T-helper 2 cell (primary cell): Measurements from ENCODE around the gene DHCR24.

Source experiments
- DNase-seq, 5 experiments: peaks; one replicate each; pipeline versions ENCODE4 v3.0.0 to v3.0.0-alpha.2; 2012 to 2022

Gene DHCR24

DNA sequence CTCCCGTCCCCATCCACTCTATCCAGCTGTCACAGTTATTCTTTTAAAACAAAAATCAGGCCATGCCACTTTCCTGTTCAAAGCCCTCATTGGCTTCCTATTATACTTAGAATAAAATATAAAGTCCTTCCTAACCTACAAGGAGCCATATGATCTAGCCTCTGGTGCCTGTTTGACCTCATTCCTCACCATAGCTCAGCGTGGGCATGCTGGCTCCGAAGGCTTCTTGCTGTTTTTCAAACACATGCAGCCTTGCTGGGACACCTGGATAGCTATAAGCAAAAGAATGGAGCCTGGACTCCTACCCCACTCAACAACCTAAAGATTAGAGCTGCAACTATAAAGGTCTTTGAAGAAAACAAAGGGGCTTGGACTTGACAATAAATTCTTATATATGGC lies 23.7 kb downstream of the DHCR24 start:
- DNase-seq: no peak

DNA sequence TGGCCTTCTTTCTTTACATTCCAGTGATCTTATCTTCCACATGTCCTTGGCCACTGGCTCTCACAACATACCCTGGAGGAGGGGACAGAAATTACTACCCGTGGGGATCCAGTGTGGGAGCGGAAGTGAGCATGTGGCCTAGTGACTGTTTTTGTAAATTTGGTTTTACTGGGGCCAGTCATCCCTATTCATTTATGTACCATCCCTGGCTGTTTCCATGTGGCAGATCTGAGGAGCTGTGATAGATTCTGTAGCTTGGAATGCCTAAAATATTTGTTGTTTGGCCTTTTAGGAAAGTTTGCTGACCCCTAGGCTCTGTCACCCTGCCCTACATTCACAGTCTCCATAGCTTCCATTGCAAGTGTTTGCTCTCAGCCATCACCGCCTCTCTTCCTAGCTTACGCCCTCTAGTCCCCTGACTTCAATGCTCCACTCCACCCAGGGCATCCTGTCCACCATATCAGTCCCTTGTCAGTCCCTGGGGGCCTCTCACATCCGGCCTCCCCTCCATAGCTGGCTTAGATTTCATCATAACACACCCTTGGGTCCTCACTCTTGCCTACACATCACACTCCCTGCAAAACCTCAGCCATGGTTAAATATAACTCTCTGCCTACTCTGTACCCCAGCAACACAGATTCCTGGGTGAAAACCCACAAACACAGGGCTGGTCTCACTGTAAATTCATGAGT lies 25.8 kb downstream of the DHCR24 start:
- DNase-seq: peak in 1 of 5 experiments; percentile 17

DNA sequence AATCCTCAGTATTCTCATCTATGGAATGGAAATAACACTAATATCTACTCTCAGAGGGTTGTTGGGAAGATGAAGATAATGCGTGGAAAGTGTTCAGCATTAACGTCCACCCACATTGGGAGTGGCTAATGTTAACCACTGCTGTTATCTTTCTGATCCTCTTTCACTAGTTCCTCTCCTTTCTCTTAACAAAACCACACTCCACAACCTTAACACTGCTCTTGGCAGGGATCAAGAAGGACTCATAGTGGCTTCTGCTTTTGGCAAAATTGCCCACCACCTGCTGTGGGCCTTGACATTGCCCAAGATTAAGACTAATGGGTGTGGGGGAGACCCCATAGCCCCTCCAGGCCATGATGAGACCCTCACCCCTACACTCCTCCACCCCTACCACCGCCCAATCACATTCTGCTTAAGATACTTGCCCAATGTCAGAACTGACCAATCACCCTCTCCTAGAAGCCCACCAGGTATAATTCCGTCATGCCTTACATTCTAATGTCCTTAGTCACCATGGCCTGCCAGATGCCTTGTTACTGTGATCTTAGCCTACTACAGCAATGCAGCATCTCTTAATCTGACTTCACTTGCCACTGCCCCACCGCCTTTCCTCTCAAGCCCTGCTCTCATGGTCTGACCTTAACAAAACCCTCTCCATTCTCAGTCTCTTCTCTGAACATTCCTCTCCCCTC lies 27.1 kb downstream of the DHCR24 start:
- DNase-seq: no peak

DNA sequence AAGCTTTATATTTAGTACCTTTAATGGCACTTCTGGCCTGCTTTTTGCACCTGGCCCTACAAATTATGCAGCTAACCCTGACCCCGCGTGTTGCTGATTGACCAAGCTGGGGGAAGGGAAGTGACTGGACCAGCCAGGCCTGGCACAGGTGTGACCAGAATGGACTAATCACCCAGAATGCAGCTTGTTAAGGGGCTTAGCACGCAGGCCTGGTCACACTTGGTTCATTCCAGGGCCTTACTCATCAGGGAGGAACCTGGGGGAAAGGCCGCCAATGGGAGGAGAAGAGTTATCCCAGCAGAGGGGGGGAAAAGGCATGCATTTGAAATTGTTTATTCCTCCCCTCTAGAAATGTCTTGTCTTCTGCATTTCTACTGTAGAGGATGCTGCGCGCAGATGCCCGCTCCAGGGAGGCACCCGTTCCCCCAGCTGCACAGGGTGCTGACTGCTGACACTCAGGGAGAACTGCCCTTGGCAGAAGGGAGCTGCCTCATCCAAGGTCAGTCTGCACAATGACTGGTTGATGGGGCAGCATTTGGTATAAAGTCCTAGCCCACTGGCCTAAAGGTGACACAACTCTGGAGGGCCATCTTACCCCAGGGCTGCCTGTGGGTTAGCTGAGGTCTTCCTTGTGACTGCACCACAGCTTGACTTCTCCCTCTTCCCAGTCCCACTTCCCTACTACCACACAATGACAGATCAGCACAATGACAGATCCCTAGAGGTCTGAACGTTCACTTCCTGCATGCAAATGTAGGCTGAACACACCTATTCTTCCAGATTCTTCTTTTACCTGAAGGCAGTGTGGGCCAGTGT lies 29.0 kb downstream of the DHCR24 start:
- no peak for DNase-seq

DNA sequence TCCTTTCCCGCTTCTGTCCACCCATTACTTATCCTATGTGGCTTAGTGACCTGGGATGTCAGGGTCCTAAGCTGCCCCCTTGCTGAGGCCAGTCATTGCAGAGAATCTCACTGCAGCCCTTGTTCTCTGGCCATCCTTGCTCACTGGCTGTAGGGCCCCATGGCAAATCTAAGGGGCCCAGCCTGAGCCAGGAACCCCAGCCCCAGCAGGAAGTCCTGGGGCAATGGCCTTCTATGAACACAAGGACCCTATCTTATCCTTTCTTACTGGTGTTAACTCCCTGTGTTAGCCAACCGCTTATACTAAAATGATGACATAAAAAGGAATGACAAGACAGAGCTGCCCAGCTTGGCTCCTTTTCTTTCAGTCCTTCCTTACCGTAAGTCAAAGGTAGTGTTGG lies 29.9 kb downstream of the DHCR24 start:
- DNase-seq: no peak

DNA sequence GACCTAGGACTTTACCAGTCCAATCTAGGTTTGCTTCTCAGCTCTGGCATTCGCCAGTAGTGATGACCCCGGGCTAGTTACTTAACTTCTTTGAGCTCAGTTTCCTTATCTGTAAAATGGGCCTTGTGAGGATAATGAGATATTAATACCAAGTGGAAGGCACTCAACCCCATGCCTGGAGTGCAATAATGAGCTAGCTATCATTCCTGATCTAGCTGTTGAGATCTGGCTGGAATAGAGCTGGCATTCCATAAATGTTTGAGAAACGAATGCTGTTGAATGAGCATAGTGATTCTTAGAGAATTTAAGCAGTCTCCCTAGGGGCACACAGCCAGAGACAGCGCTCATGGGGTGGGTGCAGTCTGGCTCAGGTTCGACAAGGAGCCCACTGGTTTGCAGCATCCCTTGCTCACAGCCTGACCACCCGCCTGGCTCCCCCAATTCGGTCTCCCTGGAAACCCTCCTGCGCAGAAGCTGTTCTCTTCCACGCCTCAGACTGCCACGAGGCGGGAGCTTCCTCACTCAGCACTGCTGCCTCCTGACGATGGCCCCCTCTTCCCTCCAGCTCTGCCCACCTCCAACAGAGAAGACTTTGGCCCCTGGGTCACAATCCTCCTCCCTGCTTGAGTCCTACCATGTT lies 32.5 kb downstream of the DHCR24 start:
- no peak for DNase-seq

DNA sequence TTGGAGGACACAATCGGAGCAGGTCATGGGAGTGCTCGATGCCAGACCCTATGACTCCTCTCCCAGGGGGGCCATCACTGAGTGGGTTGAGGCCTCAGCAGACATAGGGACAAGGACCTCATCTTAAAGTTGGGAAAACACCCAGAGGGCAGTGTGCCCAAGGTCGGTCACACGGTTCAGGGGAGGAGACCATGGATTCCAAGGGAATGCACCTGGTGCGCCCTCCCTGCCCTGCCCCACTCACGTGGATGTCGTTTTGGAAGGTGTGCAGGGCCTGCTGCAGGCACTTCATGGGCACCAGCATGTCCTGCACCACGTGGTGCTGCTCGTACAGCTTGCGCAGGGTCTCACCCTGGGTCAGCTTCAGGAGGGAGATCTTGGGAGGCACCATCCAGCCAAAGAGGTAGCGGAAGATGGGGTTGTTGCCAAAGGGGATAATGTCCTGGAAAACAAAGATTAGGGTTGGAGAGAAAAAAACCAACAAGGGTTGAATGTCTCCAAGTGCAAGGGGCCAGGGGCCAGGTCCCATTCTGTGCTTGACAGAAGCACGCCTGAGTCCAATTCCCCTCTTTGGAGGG lies 33.1 kb downstream of the DHCR24 start:
- DNase-seq: no peak

DNA sequence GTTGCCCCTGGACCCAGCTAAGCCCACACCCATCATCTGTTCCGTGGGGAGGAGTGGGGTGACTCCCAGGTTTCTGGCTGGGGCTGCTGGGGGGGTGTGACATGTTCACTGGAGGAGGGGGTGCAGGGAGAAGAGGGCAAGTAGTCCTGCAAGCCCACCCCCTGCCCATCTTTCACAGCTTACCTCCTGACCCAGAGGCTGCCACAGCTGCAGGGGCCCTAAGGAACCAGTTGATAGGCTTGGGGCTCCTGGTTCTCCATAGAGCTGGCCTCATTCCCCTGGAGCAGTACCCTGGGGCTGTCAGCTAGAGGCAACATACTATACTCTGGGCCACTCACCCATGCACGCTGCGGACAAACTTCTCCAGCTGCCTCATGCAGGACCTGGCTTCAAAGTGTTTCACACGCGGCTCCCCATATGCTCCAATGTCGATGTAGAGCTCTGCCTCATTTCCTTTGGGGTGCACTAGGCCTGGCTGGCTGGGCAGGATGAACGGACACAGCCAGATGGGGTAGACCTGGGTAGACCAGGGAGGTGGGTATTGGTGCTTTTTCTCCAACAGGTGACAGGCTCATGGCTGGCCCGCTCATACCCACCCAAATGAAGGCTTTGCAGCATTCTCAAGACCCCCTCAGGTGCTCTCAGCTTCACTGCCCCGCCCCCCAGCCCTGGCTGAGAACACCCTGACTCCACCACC lies 33.8 kb downstream of the DHCR24 start:
- no peak for DNase-seq

DNA sequence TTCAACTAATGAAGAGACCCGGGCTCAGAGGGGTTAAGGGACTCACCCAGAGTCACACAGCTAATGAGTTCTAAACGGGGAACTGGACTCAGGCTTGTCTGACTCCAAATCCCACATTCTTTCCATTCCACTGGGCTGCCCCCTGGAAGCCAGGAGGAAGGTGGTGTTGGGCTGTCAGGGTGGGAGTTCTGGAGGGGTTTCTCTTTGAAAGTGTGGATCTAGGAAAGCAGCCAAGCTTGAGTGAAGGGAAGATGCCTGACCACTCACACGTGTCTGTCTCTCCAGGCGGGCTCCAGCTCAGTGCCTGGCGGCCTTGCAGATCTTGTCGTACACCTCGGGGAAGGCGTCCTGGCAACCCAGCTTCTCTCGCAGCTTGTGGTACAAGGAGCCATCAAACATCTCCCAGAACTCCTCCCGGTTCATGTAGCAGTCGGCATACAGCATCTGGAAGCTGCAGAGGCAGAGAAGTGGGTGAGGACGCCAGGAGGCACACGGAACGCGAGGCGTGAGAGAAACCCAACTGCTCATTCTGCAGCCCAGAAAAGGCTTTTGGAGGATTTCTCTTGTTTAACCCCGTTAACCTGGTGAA lies 35.0 kb downstream of the DHCR24 start:
- no peak for DNase-seq

DNA sequence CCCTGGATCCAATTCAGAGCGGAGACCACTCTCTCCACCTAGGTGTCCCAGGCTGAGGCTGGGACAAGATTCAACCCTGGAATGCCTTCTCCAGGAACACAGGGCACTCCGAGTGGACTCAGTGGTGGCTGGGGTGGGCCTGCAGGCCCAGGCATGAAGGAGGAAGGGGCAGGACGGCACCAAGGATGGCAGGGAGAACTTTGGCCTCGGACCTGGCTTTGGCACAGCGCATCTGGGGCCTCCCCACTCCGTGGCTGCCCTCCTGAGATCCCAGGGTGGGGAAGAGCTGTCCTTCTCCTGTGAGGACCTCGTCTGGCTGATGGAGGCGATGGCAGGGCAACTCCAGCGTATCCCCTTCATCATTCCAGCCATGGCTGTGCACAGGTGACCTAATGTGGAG lies 35.6 kb downstream of the DHCR24 start:
- DNase-seq: no peak

DNA sequence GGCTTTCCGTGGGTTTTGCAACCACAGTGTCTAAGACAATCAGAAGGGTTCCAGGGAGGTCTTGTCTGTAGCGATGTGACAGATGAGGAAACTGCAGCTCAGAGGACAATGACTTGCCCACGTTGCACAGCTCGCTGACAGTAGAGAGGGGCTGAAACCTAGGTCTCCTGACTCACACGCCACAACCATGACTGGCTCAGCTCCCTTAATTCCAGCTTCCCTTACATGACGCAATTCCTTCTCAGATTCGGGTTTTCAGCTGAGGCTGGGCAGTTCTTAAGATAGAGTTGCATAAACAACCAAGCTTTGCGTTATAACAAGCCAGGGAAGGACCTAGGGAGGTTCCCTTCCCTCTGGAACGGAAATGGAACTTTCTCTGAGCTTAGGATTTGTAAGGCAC lies 36.3 kb downstream of the DHCR24 start:
- no peak for DNase-seq

DNA sequence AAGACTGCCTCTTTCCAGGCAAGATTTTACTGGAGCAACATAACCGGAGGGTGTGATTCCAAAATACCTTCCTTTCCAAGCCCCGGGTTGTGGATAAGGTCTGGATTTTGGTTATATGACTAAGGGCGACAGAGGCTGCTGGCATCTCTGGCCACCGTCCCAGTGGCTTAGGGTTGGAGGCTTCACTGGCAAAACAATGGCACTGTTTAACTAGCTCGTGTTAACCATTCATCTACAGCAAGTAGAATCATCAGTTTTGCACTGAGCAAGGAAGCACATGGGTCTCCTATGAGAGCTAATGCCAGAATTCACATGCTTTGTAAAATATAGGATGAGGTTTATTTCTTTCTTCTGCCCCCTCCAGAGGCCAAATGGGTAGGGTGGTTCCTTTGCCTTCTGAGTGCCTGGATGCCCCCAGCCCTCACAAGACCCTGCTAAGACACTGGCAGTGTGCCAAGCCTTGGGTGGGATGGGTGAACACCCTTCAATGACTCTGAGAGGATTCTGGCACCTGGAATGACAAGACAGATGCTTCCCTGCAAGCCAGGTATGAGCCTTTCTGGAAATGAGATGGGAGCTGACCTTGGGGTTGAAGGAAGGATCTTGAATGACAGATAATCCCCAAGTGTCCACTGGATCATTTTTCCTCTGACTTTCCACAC lies 36.8 kb downstream of the DHCR24 start:
- no peak for DNase-seq

DNA sequence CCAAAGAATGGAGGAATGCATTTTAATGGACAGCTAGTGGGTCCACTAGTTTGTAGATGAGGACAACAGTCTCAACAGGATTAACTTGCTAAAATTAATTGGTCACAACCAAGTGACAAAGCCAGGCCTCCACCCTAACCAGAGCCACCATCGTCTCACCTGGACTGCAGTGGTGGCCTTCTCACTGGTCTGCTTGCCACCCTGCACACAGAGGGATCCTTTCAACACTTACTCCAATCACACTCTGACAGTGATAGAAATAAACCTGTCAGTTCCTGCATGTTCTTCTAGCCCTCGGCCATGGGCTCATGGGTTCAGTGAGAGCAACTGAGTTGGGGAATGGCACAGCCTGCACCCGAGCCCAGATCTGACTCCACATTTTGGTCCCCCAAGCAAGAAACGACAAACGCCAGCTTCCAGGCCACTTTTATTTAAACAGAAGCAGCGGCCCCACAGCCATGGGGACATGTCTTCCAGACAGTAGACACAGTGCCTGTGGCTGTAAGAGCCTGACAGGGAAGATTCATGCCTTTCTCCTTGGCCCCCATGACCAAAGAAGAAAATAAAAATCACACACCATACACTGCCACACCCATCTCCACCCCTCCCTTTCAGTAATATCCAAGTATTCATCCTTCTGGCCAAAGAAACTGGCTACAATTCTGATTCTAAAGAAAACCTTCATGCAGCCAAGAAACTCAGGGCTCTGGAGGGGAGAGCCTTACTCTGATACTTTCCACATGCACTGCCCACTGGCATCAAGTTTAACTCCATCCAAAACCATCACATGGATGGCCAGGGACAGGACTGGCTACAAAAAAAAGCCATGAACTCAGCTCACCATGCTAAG lies 37.6 kb downstream of the DHCR24 start:
- DNase-seq: no peak

DNA sequence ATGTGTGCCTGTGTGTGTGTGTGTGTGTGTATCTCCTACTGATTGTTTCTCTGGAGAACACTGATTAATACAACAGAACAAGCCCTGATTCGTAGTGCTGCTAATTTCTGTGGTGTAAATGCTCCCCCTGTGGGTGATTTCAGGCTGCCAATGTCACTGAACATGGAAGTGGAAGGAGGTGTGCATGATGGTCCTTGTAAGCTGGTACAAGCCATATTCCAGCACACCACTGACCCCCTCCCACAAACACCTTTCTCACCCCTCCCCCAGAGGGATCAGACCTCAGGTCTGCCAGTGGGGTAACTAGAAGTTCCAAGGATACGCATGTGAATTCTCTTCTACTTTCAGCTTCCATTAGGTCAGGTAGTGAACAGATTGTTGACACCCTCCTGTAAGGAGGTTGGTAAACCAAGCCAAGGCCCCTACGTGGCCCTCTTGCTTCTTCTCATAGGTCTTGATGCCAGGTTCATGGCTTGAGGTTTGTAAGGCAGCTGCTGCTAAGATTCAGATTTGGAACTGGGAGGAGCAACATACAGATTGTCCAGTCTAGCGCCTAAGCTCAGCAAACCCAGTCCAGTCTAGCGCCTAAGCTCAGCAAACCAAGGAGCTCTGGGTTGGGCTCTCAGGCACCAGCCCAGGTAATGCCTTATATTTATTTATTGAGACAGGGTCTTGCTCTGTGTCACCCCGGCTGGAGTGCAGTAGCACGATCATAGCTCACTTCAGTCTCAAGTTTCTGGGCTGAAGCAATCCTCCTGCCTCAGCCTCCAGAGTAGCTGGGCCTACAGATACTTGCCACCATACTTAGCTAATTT lies 38.7 kb downstream of the DHCR24 start:
- no peak for DNase-seq

DNA sequence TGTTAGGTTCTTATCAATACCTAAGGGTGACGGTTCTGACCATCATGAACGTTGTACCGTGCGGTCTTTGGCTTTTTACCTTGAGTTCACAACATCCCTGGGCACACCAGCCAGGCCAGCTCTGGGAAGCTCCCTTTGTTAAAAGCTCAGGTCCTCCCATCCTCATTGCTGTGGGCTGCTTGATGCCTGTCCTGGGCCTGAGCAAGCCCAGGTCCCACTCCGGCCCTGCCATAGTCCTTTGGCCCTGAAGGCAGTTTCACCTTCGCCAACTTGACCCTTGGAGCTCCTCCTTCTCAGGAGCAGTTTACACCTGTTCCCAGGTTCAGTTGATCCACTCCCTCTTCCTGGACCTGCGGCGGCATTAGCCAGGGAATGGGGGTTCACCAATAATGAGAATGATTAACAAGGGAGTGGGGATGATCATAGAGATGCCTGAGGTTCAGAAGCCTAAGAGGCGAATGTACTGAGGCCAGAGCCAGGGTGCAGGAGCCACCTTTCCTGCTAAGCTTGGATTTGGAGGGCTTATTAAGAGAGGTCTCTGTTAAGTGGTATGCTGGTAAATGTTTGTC lies 40.2 kb downstream of the DHCR24 start:
- DNase-seq: no peak

DNA sequence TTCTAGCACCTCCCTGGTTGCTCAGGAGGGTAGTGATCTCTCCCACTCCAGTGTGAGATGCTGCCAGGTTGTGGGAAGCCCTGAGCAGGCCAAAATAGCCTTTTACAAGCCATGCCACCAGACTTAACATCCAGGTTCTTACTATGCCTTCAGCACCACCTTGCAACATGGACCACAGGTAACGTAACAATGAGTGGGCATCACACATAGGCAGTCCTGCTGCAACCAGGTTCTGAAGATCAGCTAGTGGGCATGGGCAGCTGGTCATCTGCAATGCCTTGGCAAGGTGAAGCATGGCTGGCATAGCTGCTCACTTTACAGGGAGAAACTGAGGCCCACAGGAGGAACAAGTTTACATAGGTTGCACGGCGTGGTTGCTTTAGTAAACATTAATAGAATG lies 40.7 kb downstream of the DHCR24 start:
- DNase-seq: no peak

DNA sequence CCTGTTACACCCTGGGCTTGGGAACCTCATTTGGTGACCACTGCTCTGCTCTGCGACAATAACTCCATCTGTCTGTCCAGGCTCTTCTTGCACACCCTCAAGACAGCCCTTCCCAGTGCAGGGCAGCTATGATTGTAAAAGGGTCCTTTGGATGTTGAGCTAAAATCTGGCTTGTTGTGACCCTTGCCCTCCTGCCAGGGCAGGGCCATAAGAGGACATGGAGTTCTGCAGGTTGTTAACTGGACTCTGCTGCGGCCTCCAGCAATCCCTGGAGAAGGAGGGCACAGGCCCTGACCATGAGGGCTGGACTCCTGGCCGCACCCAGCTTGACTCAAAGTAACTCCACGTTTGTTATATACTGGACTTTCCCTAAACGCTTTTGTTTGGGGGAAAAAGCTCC lies 41.2 kb downstream of the DHCR24 start:
- no peak for DNase-seq

DNA sequence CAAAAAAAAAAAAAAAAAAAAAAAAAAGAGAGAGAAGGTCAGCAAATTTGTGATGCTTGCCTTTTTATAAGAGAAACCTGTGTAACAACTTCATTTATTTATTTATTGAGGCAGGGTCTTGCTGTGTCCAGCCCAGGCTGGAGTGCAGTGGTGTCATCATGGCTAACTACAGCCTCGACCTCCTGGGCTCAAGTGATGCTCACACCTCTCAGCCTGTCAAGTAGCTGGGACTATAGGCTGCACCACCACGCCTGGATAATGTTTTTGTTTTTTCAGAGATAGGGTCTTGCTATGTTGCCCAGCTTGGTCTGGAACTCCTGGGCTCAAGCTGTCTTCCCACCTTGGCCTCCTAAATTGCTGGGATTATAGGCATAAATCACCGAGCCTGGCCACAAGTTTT lies 42.4 kb downstream of the DHCR24 start:
- DNase-seq: no peak

DNA sequence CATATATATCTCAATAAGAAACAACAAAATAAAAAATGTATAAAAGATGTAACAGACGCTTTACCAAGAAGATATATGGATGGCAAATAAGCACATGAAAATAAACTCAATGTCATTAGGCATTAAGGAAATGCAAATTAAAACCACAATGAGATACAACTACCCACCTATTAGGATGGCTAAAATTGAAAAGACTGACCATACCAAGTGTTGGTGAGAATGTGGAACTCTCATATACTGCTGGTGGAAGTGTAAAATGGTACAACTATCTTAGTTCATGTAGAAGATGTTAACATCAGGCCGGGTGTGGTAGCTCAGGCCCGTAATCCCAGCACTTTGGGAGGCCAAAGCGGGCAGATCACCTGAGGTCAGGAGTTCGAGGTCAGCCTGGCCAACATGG lies 43.5 kb downstream of the DHCR24 start:
- DNase-seq: no peak
